Measurements from ENCODE around the gene CDH23.

DNA sequence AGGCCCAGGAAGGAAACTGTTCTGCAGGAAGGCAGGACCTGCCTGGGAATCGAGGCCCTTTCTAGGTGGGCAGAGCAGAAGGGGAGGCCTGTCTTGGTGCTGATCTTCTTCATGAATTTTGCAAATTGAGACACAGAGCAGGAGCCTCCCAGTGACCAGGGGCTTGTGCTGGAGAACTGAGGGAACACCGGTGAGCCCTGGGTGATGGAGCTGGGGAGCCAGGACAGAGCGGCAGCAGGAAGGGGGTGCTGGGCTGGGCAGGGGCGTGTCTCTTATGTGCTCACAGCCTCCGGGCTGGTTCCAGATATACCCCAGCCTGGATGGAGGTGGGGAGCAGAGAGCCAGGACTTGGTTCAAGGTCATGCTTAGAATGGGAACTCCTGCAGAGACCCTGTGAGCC, 182.9 kb downstream of the CDH23 start:
- TF ChIP-seq, protein P1, sequence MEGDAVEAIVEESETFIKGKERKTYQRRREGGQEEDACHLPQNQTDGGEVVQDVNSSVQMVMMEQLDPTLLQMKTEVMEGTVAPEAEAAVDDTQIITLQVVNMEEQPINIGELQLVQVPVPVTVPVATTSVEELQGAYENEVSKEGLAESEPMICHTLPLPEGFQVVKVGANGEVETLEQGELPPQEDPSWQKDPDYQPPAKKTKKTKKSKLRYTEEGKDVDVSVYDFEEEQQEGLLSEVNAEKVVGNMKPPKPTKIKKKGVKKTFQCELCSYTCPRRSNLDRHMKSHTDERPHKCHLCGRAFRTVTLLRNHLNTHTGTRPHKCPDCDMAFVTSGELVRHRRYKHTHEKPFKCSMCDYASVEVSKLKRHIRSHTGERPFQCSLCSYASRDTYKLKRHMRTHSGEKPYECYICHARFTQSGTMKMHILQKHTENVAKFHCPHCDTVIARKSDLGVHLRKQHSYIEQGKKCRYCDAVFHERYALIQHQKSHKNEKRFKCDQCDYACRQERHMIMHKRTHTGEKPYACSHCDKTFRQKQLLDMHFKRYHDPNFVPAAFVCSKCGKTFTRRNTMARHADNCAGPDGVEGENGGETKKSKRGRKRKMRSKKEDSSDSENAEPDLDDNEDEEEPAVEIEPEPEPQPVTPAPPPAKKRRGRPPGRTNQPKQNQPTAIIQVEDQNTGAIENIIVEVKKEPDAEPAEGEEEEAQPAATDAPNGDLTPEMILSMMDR (conservative IDR thresholded peaks at IDR 0.05): no peak
- no peak for TF ChIP-seq EZH2 (IDR thresholded peaks at IDR 0.05; ENCODE audit: low read depth)
